GM06990 (cell line): ENCODE measurements around the gene SYT12.
A peak's percentile ranks its signal among the peaks of the same experiment; 100 is the strongest.

Experiments used
- DNase-seq: peaks from one replicate; pipeline ENCODE4 v3.0.0-alpha.2; 2011; ENCODE audit not compliant: insufficient read length; ENCODE audit errors: extremely low read depth
- H3K27me3 ChIP-seq: replicated peaks from 2 replicates; pipeline ENCODE4 v1.6.0; 2011; ENCODE audit warnings: low read length; ENCODE audit not compliant: control insufficient read depth, insufficient read depth
- H3K36me3 ChIP-seq: 2 replicates; pipeline ENCODE4 v1.5.1; 2011; ENCODE audit warnings: low read length; ENCODE audit not compliant: control insufficient read depth, insufficient read depth
- H3K4me3 ChIP-seq: replicated peaks from 2 replicates; pipeline ENCODE4 v1.5.1; 2011; ENCODE audit warnings: low read depth, mild to moderate bottlenecking, control low read depth, low read length
- CTCF ChIP-seq: IDR thresholded peaks from 2 replicates; pipeline ENCODE4 v1.5.1; 2011; ENCODE audit warnings: low read length, control low read depth, mild to moderate bottlenecking, inconsistent platforms; ENCODE audit not compliant: insufficient read depth, poor library complexity, severe bottlenecking

SYT12 gene

GRCh38 chr11:67045314-67045713, 22.4 kb downstream of the SYT12 start:
- no peaks in the 10 kb centered on the region for H3K36me3 ChIP-seq
- no peak for TF ChIP-seq CTCF
- DNase-seq, result peak; percentile 56
- H3K4me3 ChIP-seq, result no peak overlapping the region
- no peaks in the 10 kb centered on the region; the same call in none of the 2 replicates for H3K27me3 ChIP-seq

- H3K4me3 ChIP-seq, result no peak overlapping the region
- H3K36me3 ChIP-seq, result no peaks in the 10 kb centered on the region
- no peaks in the 10 kb centered on the region; the same call in none of the 2 replicates for H3K27me3 ChIP-seq
- no peak for DNase-seq
- TF ChIP-seq CTCF, result no peak
Measured at GRCh38 chr11:67048515-67049130, 25.7 kb downstream of the SYT12 start.

- Histone ChIP-seq H3K36me3 (no peaks in the 10 kb centered on the region), H3K4me3 (no peak overlapping the region), H3K27me3 (no peaks in the 10 kb centered on the region)
- TF ChIP-seq CTCF, result no peak
- no peak for DNase-seq
Measured at GRCh38 chr11:67050139-67050538, 27.2 kb downstream of the SYT12 start.

GRCh38 chr11:67051180-67051893, 28.4 kb downstream of the SYT12 start:
- Histone ChIP-seq H3K27me3 (no peaks in the 10 kb centered on the region), H3K36me3 (no peaks in the 10 kb centered on the region), H3K4me3 (no peak overlapping the region)
- DNase-seq, result no peak
- TF ChIP-seq CTCF, result no peak

- no peak for TF ChIP-seq CTCF
- Histone ChIP-seq H3K27me3 (no peaks in the 10 kb centered on the region), H3K4me3 (no peak overlapping the region), H3K36me3 (no peaks in the 10 kb centered on the region)
- DNase-seq, result no peak
Measured at GRCh38 chr11:67051945-67052488, 29.1 kb downstream of the SYT12 start.

- no peak overlapping the region for H3K4me3 ChIP-seq
- H3K27me3 ChIP-seq, result no peaks in the 10 kb centered on the region
- DNase-seq, result no peak
- TF ChIP-seq CTCF, result no peak
- H3K36me3 ChIP-seq, result no peaks in the 10 kb centered on the region
Measured at GRCh38 chr11:67052891-67053290, 30.0 kb downstream of the SYT12 start.
